Right atrium auricular region (tissue), 2 donors: Measurements from ENCODE around the gene CA14. TPM values are rescaled to one million over a fixed set of nuclear protein-coding genes. Genes with fewer than 3 reads are reported as not detected.
"Not testable (repeated sequence)": the region's sequence is repeated elsewhere in the genome, so short reads cannot be mapped to it uniquely, and the experiment has no call there.

Experiments
- DNase-seq: peaks from one replicate; pipeline ENCODE4 v3.0.0-alpha.2; 2019; ENCODE audit warnings: low spot score
- H3K27ac ChIP-seq, 2 donors: fragments of 200-600 bp; sonication (generic); 1 replicate in 1 of 2; 2 replicates in 1 of 2; pipeline ENCODE4 v1.5.1; 2016 to 2019
- H3K27me3 ChIP-seq, 2 donors: fragments of 200-600 bp; sonication (generic); one replicate each; pipeline versions ENCODE4 v1.5.1 to v1.6.0; 2017 to 2019
- H3K36me3 ChIP-seq: fragments of 200-600 bp; sonication (generic); one replicate; pipeline ENCODE4 v1.5.1; 2016
- H3K4me1 ChIP-seq, 2 donors: fragments of 200-600 bp; sonication (generic); one replicate each; pipeline versions ENCODE4 v1.5.1 to v1.6.0; 2017 to 2019
- H3K4me3 ChIP-seq, 2 donors: fragments of 200-600 bp; sonication (generic); 1 replicate in 1 of 2; 2 replicates in 1 of 2; pipeline ENCODE4 v1.5.1; 2017 to 2019; ENCODE audit warnings: mild to moderate bottlenecking in 1 of 2, moderate library complexity in 1 of 2
- H3K9me3 ChIP-seq, 2 donors: fragments of 200-600 bp; sonication (generic); one replicate each; pipeline ENCODE4 v1.5.1; 2019
- total RNA-seq, 2 donors: library from RNA; depleted of rRNA; stranded (reverse); fragments of >200 nt; gene quantifications; one replicate each; pipeline ENCODE4 v1.1.0, GENCODE V29; 2016
- TF ChIP-seq, protein P1 (sequence below), 2 donors: fragments of 200-600 bp; sonication (generic); IDR thresholded peaks; one replicate each; pipeline ENCODE4 v1.5.1; 2019; ENCODE audit warnings: antibody characterized with exemption in 2 of 2

The CA14 gene
- total RNA-seq, 2 donors from 2014 or later, result 4.2 to 5.7 TPM

DNA sequence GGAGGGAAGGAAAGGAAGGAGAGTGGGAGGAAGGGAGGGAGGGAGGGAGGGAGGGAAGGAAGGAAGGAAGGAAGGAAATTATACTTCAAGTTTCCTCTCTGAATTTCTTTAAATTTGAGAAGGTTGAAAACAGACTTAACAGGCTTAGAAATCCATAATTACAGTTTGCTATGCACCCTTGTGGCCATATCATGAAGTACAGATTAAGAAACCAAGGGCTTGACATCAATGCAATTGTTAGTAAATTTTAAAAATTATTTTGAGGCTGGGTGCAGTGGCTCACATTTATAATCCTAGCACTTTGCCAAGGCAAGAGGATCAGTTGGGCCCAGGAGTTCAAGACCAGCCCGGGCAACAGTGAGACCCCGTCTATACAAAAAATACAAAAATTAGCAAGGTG is 36.0 kb upstream of the CA14 start:
- H3K4me3 ChIP-seq, result no peak overlapping the region
- H3K4me1 ChIP-seq, result no peaks in the 10 kb centered on the region
- no peaks in the 10 kb centered on the region for H3K9me3 ChIP-seq
- no peak for DNase-seq
- no peak overlapping the region for H3K27ac ChIP-seq
- no peaks in the 10 kb centered on the region for H3K27me3 ChIP-seq
- TF ChIP-seq, protein P1, sequence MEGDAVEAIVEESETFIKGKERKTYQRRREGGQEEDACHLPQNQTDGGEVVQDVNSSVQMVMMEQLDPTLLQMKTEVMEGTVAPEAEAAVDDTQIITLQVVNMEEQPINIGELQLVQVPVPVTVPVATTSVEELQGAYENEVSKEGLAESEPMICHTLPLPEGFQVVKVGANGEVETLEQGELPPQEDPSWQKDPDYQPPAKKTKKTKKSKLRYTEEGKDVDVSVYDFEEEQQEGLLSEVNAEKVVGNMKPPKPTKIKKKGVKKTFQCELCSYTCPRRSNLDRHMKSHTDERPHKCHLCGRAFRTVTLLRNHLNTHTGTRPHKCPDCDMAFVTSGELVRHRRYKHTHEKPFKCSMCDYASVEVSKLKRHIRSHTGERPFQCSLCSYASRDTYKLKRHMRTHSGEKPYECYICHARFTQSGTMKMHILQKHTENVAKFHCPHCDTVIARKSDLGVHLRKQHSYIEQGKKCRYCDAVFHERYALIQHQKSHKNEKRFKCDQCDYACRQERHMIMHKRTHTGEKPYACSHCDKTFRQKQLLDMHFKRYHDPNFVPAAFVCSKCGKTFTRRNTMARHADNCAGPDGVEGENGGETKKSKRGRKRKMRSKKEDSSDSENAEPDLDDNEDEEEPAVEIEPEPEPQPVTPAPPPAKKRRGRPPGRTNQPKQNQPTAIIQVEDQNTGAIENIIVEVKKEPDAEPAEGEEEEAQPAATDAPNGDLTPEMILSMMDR (IDR thresholded peaks at IDR 0.05), result peak in 1 of 2 donors; percentile 57
- peaks cover 51% of the 10 kb centered on the region for H3K36me3 ChIP-seq

DNA sequence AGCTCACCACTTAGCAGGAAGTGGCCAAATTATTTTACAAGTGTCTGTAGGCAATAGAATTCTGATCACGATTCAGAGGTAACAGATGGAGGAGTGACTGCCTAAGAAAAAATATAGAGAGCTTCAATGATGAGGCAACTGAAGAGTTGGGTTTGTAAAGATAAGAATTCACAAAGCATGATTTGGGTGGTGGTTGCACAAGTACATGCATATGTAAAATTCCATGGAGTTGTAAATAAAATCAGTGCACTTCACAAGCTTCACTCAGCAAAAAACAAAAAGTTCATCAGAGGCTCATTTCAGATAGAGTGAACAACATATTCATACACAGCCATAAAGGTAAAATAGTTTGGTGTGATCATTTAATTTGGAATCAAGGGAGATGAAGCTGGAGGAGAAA is 32.6 kb upstream of the CA14 start:
- no peaks in the 10 kb centered on the region for H3K27me3 ChIP-seq
- H3K36me3 ChIP-seq, result peaks cover 77% of the 10 kb centered on the region

DNA sequence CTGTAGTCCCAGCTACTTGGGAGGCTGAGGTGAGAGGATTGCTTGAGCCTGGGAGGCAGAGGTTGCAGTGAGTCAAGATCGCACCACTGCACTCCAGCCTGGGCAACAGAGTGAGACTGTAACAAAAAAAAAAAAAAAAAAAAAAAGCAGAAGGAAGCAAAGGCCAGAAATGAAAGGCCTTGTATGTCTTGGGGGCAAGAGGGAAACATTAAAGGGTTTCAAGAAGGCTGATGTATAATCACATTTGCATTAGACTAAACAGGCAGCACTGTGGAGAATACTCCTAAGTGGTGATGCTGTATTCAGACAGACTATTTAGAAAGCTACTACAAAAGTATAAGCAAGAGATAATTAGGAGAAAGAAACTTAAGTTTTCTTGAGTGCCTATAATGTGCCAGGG is 32.0 kb upstream of the CA14 start:
- H3K4me1 ChIP-seq, result no peaks in the 10 kb centered on the region
- peaks cover 77% of the 10 kb centered on the region for H3K36me3 ChIP-seq
- H3K9me3 ChIP-seq, result no peaks in the 10 kb centered on the region
- TF ChIP-seq, protein P1 (IDR thresholded peaks at IDR 0.05), result no peak
- H3K4me3 ChIP-seq, result no peak overlapping the region
- no peaks in the 10 kb centered on the region for H3K27me3 ChIP-seq
- H3K27ac ChIP-seq, result no peak overlapping the region
- DNase-seq, result no peak

More for the DNA sequence above, 32.6 kb upstream of the CA14 start:
- Histone ChIP-seq H3K4me1 (no peaks in the 10 kb centered on the region), H3K9me3 (no peaks in the 10 kb centered on the region), H3K4me3 (no peak overlapping the region), H3K27ac (no peak overlapping the region)
- TF ChIP-seq, protein P1 (IDR thresholded peaks at IDR 0.05), result no peak
- DNase-seq, result no peak

GRCh38 chr1:150226486-150226885 is 31.1 kb upstream of the CA14 start:
- H3K4me1 ChIP-seq, result no peaks in the 10 kb centered on the region
- no peak overlapping the region for H3K27ac ChIP-seq
- H3K9me3 ChIP-seq, result no peaks in the 10 kb centered on the region
- H3K27me3 ChIP-seq, result no peaks in the 10 kb centered on the region
- no peak overlapping the region for H3K4me3 ChIP-seq
- no peak for DNase-seq
- H3K36me3 ChIP-seq, result peaks cover 77% of the 10 kb centered on the region
- TF ChIP-seq, protein P1 (IDR thresholded peaks at IDR 0.05), result no peak

DNA sequence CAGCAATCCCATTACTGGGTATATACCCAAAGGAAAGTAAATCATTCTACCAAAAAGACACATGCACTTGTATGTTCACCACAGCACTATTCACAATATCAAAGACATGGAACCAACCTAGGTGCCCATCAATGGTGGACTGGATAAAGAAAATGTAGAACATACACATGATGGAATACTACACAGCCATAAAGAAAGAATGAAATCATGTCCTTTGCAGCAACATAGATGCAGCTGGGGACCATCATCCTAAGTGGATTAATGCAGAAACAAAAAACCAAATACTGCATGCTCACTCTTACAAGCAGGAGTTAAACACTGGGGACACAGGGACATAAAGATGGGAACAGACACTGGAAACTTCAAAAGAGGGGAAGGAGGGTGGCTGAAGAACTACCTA is 30.3 kb upstream of the CA14 start:
- no peak for DNase-seq
- peaks cover 71% of the 10 kb centered on the region for H3K36me3 ChIP-seq
- no peak overlapping the region for H3K27ac ChIP-seq
- TF ChIP-seq, protein P1 (IDR thresholded peaks at IDR 0.05), result no peak
- no peaks in the 10 kb centered on the region for H3K27me3 ChIP-seq
- H3K4me3 ChIP-seq, result no peak overlapping the region
- no peaks in the 10 kb centered on the region for H3K4me1 ChIP-seq
- H3K9me3 ChIP-seq, result no peaks in the 10 kb centered on the region

DNA sequence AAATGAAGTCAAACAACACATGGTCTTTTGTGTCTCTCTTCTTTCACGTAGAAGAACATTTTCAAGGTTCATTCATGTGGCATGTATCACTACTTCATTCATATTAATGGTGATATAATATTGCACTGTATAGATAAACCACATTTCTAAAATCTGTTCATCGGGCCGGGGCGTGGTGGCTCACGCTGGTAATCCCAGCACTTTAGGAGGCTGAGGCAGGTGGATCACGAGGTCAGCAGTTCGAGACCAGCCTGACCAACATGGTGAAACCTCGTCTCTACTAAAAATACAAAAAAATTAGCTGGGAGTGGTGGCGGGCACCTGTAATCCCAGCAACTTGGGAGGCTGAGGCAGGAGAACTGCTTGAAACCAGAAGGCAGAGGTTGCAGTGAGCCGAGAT is 29.3 kb upstream of the CA14 start:
- not testable (repeated sequence) for H3K27me3 ChIP-seq, H3K4me3 ChIP-seq, H3K4me1 ChIP-seq, H3K27ac ChIP-seq, H3K9me3 ChIP-seq, DNase-seq
- peaks cover 62% of the 10 kb centered on the region for H3K36me3 ChIP-seq

DNA sequence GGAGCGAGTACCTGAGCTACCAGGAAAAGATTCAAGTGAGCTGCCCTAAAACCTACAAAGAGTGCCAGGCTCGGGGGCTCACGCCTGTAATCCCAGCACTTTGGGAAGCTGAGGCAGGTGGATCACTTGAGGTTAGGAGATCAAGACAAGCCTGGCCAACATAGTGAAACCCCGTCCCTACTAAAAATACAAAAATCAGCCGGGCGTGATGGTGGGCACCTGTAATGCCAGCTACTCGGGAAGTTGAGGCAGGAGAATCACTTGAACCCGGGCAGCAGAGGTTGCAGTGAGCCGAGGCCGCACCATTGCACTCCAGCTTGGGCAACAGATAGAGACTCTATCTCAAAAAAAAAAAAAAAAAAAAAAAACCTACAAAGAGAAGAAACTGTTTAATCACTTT is 24.7 kb upstream of the CA14 start:
- H3K4me1 ChIP-seq, result peaks cover 0 to 16% of the 10 kb centered on the region in 2 donors
- not testable (repeated sequence) for H3K4me3 ChIP-seq, H3K9me3 ChIP-seq, H3K27ac ChIP-seq, DNase-seq, H3K27me3 ChIP-seq
- peaks cover 21% of the 10 kb centered on the region for H3K36me3 ChIP-seq
